Gastroesophageal sphincter (tissue), 4 donors: ENCODE data around the gene SFTPB. TPM values are rescaled to one million over a fixed set of nuclear protein-coding genes. Genes with fewer than 3 reads are reported as not detected.

Experiments
- ATAC-seq: fragments of 150-250 bp; one replicate; pipeline ENCODE4 v1.9.1; 2016; ENCODE audit warnings: mild to moderate bottlenecking, moderate library complexity
- H3K27ac ChIP-seq, 4 donors: fragments of 200-600 bp; sonication (generic) in 3 of 4; 1 replicate in 3 of 4; 2 replicates in 1 of 4; pipeline ENCODE4 v1.5.1; 2016 to 2019
- H3K27me3 ChIP-seq: fragments of 200-600 bp; sonication (generic); one replicate; pipeline ENCODE4 v1.5.1; 2019
- H3K36me3 ChIP-seq, 2 donors: fragments of 200-600 bp; sonication (generic); one replicate each; pipeline ENCODE4 v1.5.1; 2019; ENCODE audit warnings: control low read depth in 1 of 2
- H3K4me1 ChIP-seq, 3 donors: fragments of 200-600 bp; sonication (generic); 1 replicate in 2 of 3; 2 replicates in 1 of 3; pipeline ENCODE4 v1.5.1; 2016 to 2019; ENCODE audit warnings: control low read depth in 2 of 3
- H3K4me3 ChIP-seq, 2 donors: fragments of 200-600 bp; sonication (generic); one replicate each; pipeline ENCODE4 v1.5.1; 2019; ENCODE audit warnings: mild to moderate bottlenecking in 1 of 2, moderate library complexity in 1 of 2
- H3K9me3 ChIP-seq, 3 donors: fragments of 200-600 bp; sonication (generic); one replicate each; pipeline ENCODE4 v1.5.1; 2017 to 2019; ENCODE audit warnings: control low read depth in 2 of 3
- CTCF ChIP-seq, 4 experiments: fragments of 200-600 bp in 2 of 4; fragments of 450-650 bp in 2 of 4; sonication (generic) in 1 of 4; IDR thresholded peaks; one replicate each; pipeline ENCODE4 v1.5.1; 2017 to 2019; ENCODE audit warnings: antibody characterized with exemption in 4 of 4, mild to moderate bottlenecking in 2 of 4, moderate library complexity in 2 of 4
- EP300 ChIP-seq: sonication (generic); formaldehyde crosslinking; IDR thresholded peaks from one replicate; pipeline ENCODE4 v1.6.1; 2017; ENCODE audit warnings: antibody characterized with exemption, mild to moderate bottlenecking
- POLR2A ChIP-seq, 2 donors: fragments of 450-650 bp; IDR thresholded peaks; one replicate each; pipeline ENCODE4 v1.6.1; 2017; ENCODE audit warnings: antibody characterized with exemption in 2 of 2, mild to moderate bottlenecking in 2 of 2, moderate library complexity in 1 of 2
- POLR2AphosphoS5 ChIP-seq: sonication (generic); formaldehyde crosslinking; IDR thresholded peaks from one replicate; pipeline ENCODE4 v1.6.1; 2017; ENCODE audit warnings: antibody characterized with exemption
- WGBS, 2 donors: methylation state at CpG; one replicate each; pipeline ENCODE4 v1.1.5; 2018; ENCODE audit warnings: low coverage in 1 of 2; 5-methylcytosine and 5-hydroxymethylcytosine counted together
- total RNA-seq, 4 donors: library from RNA; depleted of rRNA; stranded (reverse); fragments of >200 nt; gene quantifications; one replicate each; pipeline ENCODE4 v1.1.0, GENCODE V29; 2016

Gene SFTPB
- total RNA-seq, 4 donors from 2014 or later, result not detected

DNA sequence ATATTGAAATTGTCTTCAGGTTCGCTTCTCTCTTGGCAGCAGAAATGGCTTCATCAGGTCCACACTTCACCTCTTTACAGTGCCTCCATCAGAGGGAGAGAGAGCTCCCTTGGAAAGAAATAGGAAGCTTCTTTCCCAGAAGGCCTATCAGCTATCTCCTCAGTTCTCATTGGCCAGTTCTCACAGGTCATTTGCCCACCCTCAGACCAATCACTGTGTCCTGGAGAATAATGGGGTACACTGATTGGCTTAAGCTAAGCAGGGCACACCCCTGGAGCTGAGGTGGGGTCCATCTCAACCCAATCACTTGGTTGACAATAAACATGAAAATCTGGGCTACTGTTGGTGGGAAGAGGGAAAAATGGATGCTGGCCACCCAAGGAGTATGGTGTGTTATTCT is 31.3 kb upstream of the SFTPB start:
- H3K27me3 ChIP-seq, result peaks cover 9% of the 10 kb centered on the region
- no peak overlapping the region for H3K4me3 ChIP-seq
- H3K4me1 ChIP-seq, result no peaks in the 10 kb centered on the region
- no peaks in the 10 kb centered on the region for H3K9me3 ChIP-seq
- TF ChIP-seq POLR2AphosphoS5 (no peak), EP300 (no peak), POLR2A (IDR thresholded peaks at IDR 0.05) (no peak), CTCF (IDR thresholded peaks at IDR 0.05) (no peak)
- no peak for ATAC-seq
- WGBS, 2 donors, result 80% methylated on average over 1 of the region's 1 CpG; no CpG with 5 or more reads in 1 of the 2 donors
- H3K27ac ChIP-seq, result no peak overlapping the region
- H3K36me3 ChIP-seq, result no peaks in the 10 kb centered on the region

GRCh38 chr2:85698880-85699254 is 30.9 kb upstream of the SFTPB start:
- no peak for ATAC-seq
- Histone ChIP-seq H3K4me3 (no peak overlapping the region), H3K9me3 (no peaks in the 10 kb centered on the region), H3K27me3 (peaks cover 9% of the 10 kb centered on the region), H3K4me1 (no peaks in the 10 kb centered on the region), H3K36me3 (no peaks in the 10 kb centered on the region), H3K27ac (no peak overlapping the region)
- TF ChIP-seq POLR2A (IDR thresholded peaks at IDR 0.05) (no peak), POLR2AphosphoS5 (no peak), EP300 (no peak)
- WGBS, 2 donors, result 81 to 88% methylated on average over 3 to 8 of the region's 8 CpGs

DNA sequence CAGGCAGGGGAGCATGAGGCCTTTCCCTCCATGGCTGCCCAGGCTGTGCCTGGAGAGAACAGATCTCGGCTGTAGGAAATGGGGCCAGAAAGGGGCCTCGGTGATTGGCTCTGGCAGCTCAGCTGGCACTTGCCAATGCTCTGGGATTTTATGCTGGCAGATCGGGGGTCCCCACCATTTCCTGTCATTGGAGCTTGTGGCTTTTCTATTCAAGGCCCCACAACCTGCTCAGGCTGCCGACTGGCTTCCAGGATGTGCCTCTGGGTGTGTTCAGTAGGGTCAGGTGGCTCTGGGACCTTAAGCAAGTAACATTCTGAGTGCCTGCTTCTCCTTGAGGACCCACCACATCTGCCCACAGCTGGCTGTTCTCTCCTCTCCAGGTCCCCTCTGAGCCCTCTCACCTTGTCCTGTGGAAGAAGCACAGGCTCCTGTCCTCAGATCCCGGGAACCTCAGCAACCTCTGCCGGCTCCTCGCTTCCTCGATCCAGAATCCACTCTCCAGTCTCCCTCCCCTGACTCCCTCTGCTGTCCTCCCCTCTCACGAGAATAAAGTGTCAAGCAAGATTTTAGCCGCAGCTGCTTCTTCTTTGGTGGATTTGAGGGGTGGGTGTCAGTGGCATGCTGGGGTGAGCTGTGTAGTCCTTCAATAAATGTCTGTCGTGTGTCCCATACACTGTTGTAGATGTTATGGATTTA is 30.3 kb upstream of the SFTPB start:
- 67 to 88% methylated on average over 3 to 6 of the region's 11 CpGs for WGBS, 2 donors
- Histone ChIP-seq H3K4me3 (no peak overlapping the region), H3K27me3 (peaks cover 9% of the 10 kb centered on the region), H3K4me1 (no peaks in the 10 kb centered on the region), H3K9me3 (no peaks in the 10 kb centered on the region), H3K27ac (no peak overlapping the region), H3K36me3 (no peaks in the 10 kb centered on the region)
- no peak for ATAC-seq
- TF ChIP-seq EP300 (no peak), CTCF (IDR thresholded peaks at IDR 0.05) (no peak), POLR2A (IDR thresholded peaks at IDR 0.05) (no peak), POLR2AphosphoS5 (no peak)

DNA sequence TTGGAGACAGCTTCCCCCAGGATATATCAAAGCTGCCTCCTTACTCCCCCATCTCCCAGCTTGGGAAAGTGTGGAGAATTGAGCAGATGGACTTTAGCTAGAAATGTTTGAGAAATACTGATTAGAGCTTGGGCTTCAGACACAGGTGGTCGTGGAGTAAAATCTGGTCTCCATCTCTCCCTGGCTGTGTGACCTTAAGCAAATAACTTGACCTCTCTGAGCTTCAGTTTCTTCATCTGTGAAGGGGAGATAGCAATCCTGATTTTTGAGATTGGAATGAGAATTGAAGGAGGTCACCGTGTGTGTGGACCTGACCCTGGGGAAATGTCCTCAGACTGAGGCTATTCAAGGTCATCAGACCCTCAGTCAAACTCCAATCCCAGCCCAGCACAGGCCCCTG is 29.7 kb upstream of the SFTPB start:
- TF ChIP-seq EP300 (no peak), CTCF (IDR thresholded peaks at IDR 0.05) (no peak), POLR2AphosphoS5 (no peak)
- Histone ChIP-seq H3K9me3 (no peaks in the 10 kb centered on the region), H3K36me3 (no peaks in the 10 kb centered on the region), H3K27ac (no peak overlapping the region), H3K4me3 (no peak overlapping the region), H3K27me3 (peaks cover 9% of the 10 kb centered on the region), H3K4me1 (no peaks in the 10 kb centered on the region)
- WGBS, 2 donors, result 38 to 51% methylated on average over 1 to 2 of the region's 2 CpGs
- no peak for ATAC-seq

GRCh38 chr2:85697096-85697495 is 29.1 kb upstream of the SFTPB start:
- H3K27ac ChIP-seq, result no peak overlapping the region
- no CpG with 5 or more reads among the region's 3 CpGs for WGBS, 2 donors
- H3K27me3 ChIP-seq, result peaks cover 9% of the 10 kb centered on the region
- H3K9me3 ChIP-seq, result no peaks in the 10 kb centered on the region
- ATAC-seq, result no peak
- no peak overlapping the region for H3K4me3 ChIP-seq
- H3K36me3 ChIP-seq, result no peaks in the 10 kb centered on the region
- no peak for TF ChIP-seq POLR2AphosphoS5
- no peak for TF ChIP-seq POLR2A (IDR thresholded peaks at IDR 0.05)
- TF ChIP-seq CTCF (IDR thresholded peaks at IDR 0.05), result no peak
- no peak for TF ChIP-seq EP300
- no peaks in the 10 kb centered on the region for H3K4me1 ChIP-seq
